ENCODE measurements around the gene POU2AF2. TPM values are rescaled to one million over a fixed set of nuclear protein-coding genes. Genes with fewer than 3 reads are reported as not detected.
A peak's percentile ranks its signal among the peaks of the same experiment; 100 is the strongest.
"Not testable (repeated sequence)": the region's sequence is repeated elsewhere in the genome, so short reads cannot be mapped to it uniquely, and the experiment has no call there.

The POU2AF2 gene
- total RNA-seq, 1 experiment from 2014 or later = not detected

DNA sequence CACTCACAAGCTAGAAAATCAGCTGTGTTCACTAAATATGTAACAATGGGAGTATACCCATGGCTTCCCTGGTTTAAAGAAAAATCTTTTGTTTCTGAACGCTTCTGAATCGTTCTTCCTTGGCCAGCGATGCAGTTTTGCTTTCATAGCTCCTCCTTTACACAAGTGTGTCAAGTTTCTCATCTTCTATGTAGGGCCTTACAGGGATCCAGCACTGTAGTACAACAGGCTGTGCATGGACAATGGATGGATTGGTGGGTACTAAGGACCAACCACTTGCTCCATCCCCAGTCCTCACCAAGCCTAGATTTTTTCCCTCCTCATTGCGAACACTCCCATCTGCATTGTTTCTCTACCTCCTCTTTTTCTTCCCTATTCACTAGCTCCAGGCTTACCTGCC, 24.3 kb upstream of the POU2AF2 start (continued):
- TF ChIP-seq, protein P1, sequence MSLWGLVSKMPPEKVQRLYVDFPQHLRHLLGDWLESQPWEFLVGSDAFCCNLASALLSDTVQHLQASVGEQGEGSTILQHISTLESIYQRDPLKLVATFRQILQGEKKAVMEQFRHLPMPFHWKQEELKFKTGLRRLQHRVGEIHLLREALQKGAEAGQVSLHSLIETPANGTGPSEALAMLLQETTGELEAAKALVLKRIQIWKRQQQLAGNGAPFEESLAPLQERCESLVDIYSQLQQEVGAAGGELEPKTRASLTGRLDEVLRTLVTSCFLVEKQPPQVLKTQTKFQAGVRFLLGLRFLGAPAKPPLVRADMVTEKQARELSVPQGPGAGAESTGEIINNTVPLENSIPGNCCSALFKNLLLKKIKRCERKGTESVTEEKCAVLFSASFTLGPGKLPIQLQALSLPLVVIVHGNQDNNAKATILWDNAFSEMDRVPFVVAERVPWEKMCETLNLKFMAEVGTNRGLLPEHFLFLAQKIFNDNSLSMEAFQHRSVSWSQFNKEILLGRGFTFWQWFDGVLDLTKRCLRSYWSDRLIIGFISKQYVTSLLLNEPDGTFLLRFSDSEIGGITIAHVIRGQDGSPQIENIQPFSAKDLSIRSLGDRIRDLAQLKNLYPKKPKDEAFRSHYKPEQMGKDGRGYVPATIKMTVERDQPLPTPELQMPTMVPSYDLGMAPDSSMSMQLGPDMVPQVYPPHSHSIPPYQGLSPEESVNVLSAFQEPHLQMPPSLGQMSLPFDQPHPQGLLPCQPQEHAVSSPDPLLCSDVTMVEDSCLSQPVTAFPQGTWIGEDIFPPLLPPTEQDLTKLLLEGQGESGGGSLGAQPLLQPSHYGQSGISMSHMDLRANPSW (CRISPR knock-in tag; conservative IDR thresholded peaks at IDR 0.05; ENCODE audit: low read depth) = no peak
- TF ChIP-seq NR1H2 (CRISPR knock-in tag; IDR thresholded peaks at IDR 0.05) = no peak

- H3K4me3 Mint-ChIP-seq = peak overlapping the region; percentile 59
- ATAC-seq; H3K27ac Mint-ChIP-seq; H3K27me3 Mint-ChIP-seq (ENCODE audit: low read depth); H3K4me1 Mint-ChIP-seq; H3K36me3 Mint-ChIP-seq: not testable (repeated sequence)
- H3K9me3 Mint-ChIP-seq = peaks cover 18% of the 10 kb centered on the region
- POLR2A ChIA-PET = interaction anchor here (0.6 kb wide), 1 partner anchor 191 kb away, joined by 3 read pairs; no protein-coding TSS in a partner anchor
- DNase-seq (ENCODE audit: low spot score) = peak; percentile 33
- CTCF ChIA-PET = interaction anchor here (0.6 to 1.5 kb wide), 4 partner anchors 8 to 787 kb away, joined by 3 to 7 read pairs (median 4); no protein-coding TSS in a partner anchor
Measured at GRCh38 chr11:111221936-111222335, 23.6 kb upstream of the POU2AF2 start.

GRCh38 chr11:111222821-111223455, 22.6 kb upstream of the POU2AF2 start:
- POLR2A ChIA-PET; H3K4me3 Mint-ChIP-seq; H3K4me1 Mint-ChIP-seq; H3K27ac Mint-ChIP-seq; DNase-seq (ENCODE audit: low spot score); H3K36me3 Mint-ChIP-seq; ATAC-seq; H3K27me3 Mint-ChIP-seq (ENCODE audit: low read depth): not testable (repeated sequence)
- H3K9me3 Mint-ChIP-seq = peaks cover 18% of the 10 kb centered on the region
- CTCF ChIA-PET = interaction anchor here (0.6 to 1.5 kb wide), 2 partner anchors 534 to 744 kb away, joined by 3 to 4 read pairs; no protein-coding TSS in a partner anchor

DNA sequence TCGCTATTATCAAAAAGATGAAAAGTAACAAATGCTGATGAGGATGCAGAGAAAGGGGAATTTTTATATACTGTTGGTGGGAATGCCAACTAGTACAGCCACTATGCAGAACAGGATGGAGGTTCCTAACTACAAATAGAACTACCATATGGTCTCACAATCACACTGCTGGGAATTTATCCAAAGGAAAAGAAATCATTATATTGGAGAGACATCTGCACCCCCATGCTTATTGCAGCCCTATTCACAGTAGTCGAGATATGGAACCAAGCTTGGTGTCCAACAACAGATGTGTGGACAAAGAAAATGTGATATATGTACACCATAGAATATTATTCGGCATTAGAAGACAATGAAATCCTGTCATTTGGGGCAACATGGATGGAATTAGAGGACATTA, 19.6 kb upstream of the POU2AF2 start:
- peaks cover 19% of the 10 kb centered on the region for H3K9me3 Mint-ChIP-seq
- no peak overlapping the region for H3K27ac Mint-ChIP-seq
- H3K36me3 Mint-ChIP-seq = no peaks in the 10 kb centered on the region
- ATAC-seq (no peak), DNase-seq (ENCODE audit: low spot score) (no peak)
- ChIA-PET POLR2A (no interaction called here), CTCF (no interaction called here)
- H3K27me3 Mint-ChIP-seq (ENCODE audit: low read depth) = peaks cover 8% of the 10 kb centered on the region
- H3K4me1 Mint-ChIP-seq = peaks cover 4% of the 10 kb centered on the region; the same call in 1 of the 2 replicates
- no peak overlapping the region for H3K4me3 Mint-ChIP-seq
- no peak for TF ChIP-seq TEAD4 (CRISPR knock-in tag; IDR thresholded peaks at IDR 0.05)
- no peak for TF ChIP-seq SMAD4 (CRISPR knock-in tag; IDR thresholded peaks at IDR 0.05)
- TF ChIP-seq, protein P2, sequence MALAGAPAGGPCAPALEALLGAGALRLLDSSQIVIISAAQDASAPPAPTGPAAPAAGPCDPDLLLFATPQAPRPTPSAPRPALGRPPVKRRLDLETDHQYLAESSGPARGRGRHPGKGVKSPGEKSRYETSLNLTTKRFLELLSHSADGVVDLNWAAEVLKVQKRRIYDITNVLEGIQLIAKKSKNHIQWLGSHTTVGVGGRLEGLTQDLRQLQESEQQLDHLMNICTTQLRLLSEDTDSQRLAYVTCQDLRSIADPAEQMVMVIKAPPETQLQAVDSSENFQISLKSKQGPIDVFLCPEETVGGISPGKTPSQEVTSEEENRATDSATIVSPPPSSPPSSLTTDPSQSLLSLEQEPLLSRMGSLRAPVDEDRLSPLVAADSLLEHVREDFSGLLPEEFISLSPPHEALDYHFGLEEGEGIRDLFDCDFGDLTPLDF (CRISPR knock-in tag; IDR thresholded peaks at IDR 0.05) = no peak
- TF ChIP-seq ELF4 (CRISPR knock-in tag; IDR thresholded peaks at IDR 0.05; ENCODE audit: low read depth) = no peak
- TF ChIP-seq, protein P3, sequence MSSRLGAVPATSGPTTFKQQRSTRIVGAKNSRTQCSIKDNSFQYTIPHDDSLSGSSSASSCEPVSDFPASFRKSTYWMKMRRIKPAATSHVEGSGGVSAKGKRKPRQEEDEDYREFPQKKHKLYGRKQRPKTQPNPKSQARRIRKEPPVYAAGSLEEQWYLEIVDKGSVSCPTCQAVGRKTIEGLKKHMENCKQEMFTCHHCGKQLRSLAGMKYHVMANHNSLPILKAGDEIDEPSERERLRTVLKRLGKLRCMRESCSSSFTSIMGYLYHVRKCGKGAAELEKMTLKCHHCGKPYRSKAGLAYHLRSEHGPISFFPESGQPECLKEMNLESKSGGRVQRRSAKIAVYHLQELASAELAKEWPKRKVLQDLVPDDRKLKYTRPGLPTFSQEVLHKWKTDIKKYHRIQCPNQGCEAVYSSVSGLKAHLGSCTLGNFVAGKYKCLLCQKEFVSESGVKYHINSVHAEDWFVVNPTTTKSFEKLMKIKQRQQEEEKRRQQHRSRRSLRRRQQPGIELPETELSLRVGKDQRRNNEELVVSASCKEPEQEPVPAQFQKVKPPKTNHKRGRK (CRISPR knock-in tag; IDR thresholded peaks at IDR 0.05; ENCODE audit: borderline replicate concordance) = no peak
- no peak for TF ChIP-seq JAZF1 (CRISPR knock-in tag; IDR thresholded peaks at IDR 0.05)
- TF ChIP-seq GABPB1 (CRISPR knock-in tag; IDR thresholded peaks at IDR 0.05) = no peak
- TF ChIP-seq MXD4 (CRISPR knock-in tag; IDR thresholded peaks at IDR 0.05; ENCODE audit: borderline replicate concordance) = no peak
- TF ChIP-seq, protein P1 (CRISPR knock-in tag; conservative IDR thresholded peaks at IDR 0.05; ENCODE audit: low read depth) = no peak
- no peak for TF ChIP-seq RELA (CRISPR knock-in tag; IDR thresholded peaks at IDR 0.05; ENCODE audit: borderline replicate concordance)
- TF ChIP-seq, protein P4, sequence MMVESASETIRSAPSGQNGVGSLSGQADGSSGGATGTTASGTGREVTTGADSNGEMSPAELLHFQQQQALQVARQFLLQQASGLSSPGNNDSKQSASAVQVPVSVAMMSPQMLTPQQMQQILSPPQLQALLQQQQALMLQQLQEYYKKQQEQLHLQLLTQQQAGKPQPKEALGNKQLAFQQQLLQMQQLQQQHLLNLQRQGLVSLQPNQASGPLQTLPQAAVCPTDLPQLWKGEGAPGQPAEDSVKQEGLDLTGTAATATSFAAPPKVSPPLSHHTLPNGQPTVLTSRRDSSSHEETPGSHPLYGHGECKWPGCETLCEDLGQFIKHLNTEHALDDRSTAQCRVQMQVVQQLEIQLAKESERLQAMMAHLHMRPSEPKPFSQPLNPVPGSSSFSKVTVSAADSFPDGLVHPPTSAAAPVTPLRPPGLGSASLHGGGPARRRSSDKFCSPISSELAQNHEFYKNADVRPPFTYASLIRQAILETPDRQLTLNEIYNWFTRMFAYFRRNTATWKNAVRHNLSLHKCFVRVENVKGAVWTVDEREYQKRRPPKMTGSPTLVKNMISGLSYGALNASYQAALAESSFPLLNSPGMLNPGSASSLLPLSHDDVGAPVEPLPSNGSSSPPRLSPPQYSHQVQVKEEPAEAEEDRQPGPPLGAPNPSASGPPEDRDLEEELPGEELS (CRISPR knock-in tag; IDR thresholded peaks at IDR 0.05) = no peak
- TF ChIP-seq, protein P5, sequence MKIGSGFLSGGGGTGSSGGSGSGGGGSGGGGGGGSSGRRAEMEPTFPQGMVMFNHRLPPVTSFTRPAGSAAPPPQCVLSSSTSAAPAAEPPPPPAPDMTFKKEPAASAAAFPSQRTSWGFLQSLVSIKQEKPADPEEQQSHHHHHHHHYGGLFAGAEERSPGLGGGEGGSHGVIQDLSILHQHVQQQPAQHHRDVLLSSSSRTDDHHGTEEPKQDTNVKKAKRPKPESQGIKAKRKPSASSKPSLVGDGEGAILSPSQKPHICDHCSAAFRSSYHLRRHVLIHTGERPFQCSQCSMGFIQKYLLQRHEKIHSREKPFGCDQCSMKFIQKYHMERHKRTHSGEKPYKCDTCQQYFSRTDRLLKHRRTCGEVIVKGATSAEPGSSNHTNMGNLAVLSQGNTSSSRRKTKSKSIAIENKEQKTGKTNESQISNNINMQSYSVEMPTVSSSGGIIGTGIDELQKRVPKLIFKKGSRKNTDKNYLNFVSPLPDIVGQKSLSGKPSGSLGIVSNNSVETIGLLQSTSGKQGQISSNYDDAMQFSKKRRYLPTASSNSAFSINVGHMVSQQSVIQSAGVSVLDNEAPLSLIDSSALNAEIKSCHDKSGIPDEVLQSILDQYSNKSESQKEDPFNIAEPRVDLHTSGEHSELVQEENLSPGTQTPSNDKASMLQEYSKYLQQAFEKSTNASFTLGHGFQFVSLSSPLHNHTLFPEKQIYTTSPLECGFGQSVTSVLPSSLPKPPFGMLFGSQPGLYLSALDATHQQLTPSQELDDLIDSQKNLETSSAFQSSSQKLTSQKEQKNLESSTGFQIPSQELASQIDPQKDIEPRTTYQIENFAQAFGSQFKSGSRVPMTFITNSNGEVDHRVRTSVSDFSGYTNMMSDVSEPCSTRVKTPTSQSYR (CRISPR knock-in tag; IDR thresholded peaks at IDR 0.05) = no peak
- TF ChIP-seq, protein P6, sequence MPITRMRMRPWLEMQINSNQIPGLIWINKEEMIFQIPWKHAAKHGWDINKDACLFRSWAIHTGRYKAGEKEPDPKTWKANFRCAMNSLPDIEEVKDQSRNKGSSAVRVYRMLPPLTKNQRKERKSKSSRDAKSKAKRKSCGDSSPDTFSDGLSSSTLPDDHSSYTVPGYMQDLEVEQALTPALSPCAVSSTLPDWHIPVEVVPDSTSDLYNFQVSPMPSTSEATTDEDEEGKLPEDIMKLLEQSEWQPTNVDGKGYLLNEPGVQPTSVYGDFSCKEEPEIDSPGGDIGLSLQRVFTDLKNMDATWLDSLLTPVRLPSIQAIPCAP (CRISPR knock-in tag; IDR thresholded peaks at IDR 0.05) = no peak

All from WTC11 (cell line).